Activated CD8-positive, alpha-beta memory T cell treated with anti-CD3 and anti-CD28 coated beads for 24 hours (primary cell): ENCODE measurements around the gene INCENP.

ENCODE experiments used
- DNase-seq: peaks from one replicate; pipeline ENCODE4 v3.0.0-alpha.2; 2020

INCENP gene

DNA sequence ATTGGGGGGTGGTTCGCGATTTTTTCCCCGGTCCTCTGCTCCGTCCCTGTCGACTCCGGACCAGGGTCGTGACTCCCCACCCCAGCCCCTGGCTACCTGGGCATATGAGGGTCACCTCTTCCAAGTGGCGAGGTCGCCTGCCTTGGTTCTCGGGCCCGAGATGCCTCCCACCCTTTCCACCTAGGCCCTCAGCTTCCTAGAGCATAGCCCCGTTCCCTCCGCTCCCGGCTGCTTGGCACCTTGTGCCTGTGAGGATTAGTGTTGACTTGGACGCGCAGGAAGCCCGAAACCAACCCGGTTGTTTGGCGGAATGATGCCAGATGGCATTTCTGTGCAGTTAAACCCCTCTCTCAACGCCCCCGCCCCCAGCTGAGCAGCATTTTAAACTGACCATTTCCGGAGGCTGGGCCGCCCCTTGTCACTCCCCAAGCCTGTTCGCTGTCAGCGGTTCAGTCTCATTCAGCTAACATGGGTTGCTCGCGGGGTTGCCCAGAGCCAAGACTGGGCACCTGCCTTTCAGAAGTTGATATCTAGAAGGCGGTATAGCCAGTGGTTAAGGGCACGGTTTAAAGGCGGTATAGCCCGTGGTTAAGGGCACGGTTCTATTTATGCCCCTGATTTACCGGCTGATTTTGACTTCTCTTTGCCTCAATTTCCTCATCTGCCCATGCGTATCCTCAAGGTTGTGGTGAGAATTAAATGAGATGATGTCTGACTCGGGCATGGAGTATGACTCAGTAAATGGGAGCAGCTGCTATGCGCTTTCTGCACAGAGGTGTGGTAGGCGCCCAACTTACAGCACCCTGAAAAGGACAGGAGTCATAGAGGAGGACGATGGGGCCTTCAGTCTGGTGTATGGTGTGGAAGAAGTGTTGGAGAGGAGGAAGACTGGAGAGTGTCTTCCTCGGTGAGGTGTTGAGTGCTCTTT lies 639 bp downstream of the INCENP start:
- DNase-seq = peak; percentile 66

DNA sequence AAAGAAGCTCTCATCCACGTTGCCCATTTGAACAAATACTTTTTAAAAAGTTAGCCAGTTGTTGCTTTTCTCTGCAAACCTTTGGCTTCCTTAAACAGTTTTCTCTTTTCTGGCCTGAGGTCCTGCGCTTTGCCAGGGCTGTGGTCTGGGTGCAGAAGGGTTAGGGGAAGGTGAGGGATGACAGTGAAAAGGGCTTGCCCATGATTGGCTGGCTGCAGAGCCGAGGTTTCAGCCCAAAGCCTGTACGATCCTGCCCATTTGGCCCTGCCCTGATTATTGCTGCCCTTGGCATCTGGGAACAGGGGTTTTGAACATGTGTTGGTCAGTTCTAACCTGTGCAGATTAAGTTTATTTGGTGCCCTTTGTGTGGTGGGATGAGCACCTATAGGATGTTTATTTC lies 1.5 kb downstream of the INCENP start:
- DNase-seq = no peak

DNA sequence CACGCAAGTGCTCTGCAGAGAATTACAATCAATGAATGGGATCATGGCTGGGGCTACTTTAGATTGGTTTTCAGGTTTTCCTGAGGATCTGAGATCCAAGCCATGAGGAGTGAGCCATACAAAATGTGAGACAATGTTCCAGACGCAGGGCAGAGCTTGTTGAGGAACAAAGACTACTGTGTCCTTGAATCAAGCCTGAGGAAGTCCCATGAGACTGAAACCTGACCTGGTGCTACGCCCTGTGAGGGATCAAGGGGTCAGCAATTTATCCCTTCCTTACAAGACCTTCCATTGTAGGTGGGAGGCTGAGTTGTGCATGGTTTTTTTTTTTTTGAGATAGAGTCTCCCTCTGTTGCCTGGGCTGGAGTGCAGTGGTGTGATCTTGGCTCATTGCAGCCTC lies 2.1 kb downstream of the INCENP start:
- DNase-seq = no peak

DNA sequence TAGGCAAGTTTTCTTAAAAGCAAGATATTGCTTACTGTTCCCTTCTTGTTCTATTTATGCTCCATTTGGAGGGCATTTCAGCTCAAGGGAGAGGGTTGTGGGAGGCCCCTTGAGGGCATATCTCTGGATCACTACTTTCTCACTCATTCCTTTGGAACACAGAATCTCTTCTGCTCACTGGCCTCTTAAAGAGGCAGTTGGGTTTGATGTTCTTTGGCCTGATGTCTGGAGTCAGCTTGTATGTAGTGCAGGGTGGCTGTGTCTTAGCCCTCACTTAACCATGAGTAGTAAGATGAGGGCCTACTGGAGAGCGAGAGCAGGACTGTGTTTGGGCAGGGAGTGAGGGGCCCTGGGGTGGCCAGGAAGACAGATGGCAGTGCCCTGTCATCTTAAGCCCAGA lies 3.6 kb downstream of the INCENP start:
- DNase-seq = no peak

DNA sequence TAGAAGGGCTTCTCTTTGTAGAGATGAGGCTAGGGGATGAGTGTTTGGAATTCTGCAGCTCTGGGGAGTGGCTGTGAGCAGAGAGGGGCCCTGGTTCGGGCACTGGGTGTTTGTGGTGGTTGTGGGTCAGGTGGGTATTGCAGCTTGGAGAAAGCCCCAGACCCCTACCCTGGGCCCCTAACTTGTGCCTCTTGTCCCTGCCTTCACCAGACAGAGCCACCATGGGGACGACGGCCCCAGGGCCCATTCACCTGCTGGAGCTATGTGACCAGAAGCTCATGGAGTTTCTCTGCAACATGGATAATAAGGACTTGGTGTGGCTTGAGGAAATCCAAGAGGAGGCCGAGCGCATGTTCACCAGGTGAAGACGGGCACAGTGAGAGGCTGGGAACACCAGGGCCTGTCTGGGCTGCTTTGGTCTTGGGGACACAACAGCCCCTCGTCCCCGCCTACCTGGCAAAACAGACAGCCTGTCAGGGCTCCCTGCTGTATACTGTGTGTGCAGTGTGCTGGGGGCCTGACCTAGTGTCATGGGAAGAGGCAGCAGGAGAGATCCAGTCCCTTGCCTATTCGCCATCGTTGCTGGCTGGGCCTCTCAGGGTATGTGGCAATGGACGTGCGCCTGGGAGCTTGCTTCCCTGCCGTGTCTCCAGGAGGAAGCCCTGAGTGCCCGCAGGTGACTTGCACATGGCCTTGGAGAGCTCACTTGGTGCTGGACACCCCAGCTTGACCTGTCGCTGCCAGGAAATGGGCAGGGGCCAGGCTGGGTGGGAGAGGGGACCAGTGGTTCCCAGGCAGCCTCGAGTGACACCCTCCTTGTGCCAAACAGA lies 4.3 kb downstream of the INCENP start:
- no peak for DNase-seq

DNA sequence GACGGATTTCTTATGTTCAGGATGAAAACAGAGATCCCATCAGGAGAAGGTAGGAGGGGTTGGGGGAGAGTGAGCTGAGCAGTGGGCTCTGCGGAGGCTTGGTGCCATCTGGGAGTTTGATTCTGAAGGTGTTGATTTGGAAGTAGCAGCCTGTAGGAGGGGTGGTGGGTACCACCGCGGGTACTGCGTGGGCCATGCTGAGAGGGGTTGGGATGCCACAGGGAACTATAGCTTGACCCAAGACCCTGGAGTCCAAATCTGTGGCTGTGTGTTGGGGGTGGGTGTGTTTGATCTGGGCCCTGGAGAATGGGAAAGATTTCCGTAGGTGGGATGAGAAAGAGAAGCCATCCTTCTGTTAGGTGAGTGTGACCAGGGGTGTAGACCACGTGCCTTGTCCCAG lies 5.0 kb downstream of the INCENP start:
- no peak for DNase-seq

DNA sequence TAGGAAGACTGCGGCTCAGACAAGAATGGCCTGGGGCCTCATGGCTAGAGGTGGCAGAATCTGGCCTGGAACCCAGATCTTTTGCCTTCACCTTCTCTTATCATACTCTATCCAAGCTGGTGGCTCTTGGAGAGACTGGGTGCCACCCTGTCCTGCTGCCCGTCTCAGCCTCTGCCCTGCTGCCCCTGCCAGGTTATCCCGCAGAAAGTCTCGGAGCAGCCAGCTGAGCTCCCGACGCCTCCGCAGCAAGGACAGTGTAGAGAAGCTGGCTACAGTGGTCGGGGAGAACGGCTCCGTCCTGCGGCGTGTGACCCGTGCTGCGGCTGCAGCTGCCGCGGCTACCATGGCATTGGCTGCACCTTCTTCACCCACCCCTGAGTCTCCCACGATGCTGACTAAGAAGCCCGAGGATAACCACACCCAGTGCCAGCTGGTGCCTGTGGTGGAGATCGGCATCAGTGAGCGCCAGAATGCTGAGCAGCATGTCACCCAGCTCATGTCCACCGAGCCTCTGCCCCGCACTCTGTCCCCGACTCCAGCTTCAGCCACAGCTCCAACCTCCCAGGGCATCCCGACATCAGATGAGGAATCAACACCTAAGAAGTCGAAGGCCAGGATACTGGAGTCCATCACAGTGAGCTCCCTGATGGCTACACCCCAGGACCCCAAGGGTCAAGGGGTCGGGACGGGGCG lies 5.9 kb downstream of the INCENP start:
- no peak for DNase-seq

DNA sequence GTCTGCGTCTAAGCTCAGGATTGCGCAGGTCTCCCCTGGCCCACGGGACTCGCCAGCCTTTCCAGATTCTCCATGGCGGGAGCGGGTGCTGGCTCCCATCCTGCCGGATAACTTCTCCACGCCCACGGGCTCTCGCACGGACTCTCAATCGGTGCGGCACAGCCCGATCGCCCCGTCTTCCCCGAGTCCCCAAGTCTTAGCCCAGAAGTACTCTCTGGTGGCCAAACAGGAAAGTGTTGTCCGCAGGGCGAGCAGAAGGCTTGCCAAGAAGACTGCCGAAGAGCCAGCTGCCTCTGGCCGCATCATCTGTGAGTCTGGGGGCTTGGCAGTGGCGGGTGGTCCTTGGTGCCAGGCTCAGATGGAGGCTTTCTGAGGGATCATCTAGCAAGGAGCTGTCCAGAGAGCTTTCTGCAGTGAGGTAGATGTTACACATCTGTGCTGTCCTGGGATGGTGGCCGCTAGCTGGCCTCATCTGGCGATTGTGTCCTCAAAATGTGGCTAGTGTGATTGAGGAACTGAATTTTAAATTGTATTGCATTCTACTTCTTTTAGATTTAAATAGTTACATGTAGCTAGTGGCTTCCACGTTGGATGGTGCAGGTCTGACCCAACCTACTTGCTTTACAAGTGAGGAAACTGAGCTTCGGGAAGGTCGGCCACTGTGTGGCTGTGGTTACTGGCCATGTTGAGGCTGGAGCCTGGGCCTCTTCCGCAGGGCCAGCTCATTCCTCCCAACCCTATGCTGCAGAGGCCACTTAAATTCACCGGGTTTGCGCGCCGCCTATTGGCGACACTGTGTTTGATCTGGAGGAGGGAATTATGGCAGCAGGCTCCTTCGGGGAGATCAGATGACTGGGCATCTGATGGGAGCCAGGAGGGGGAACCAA lies 6.7 kb downstream of the INCENP start:
- no peak for DNase-seq

DNA sequence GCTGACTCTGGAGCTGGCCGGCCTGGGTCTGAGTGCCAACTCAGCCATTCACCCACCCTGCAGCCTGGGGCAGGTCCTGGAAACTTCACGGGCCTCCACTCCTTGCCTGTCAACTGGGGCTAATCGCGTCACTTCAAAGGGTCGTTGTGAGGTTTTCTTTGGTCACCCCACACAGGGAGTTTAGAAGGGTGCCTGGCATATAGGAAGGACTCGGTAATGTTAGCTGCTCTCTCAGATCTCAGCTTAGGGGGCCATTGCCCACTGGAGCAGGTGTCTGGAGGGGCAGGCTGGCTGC lies 7.3 kb downstream of the INCENP start:
- no peak for DNase-seq

DNA sequence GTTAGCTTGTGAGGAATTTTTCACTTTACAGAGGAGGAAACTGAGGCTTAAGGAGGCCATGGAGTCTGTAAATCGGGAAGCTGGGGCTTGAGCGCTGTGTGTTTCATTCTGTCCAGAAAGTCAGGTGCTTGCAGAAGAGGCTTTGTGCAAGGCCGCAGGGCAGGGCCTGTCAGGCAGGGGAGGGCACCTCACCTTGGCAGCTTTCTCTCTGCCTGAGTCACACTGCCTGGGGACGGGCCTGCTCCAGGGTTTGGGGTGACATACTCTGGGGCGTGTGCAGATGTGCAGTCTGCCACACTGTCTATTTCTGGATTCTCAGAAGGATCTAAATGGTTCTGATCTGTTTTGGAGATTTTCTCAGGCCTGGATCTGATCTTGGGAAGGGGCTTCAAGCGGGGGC lies 8.4 kb downstream of the INCENP start:
- no peak for DNase-seq

DNA sequence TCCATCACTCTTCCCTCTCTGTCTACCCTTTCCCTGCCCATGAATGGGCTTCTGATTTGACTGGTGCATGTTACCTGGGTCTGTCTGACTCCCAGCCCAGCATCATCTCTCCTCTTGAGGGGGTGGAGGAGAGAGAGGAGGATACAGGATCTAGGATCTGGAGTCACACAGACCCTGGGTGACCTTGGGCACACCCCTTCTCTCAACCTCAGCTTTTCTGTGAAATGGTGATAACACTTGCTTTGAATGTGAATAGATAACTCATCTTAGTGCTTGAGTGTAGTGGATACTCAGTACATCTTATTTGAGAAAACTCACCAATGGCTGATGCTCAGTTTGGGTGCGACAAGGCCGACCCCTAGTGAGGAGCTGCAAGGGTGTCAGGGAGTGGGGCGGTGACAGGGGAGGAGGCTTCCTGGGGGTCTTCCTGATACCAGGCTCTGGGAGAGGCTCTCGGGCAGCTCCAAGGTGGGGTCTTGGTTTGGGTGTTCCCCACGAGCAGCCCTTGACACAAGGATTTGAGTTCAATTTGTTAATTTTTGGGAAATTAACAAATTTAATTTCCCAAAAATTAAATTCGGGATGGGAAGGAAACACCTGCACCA lies 9.0 kb downstream of the INCENP start:
- no peak for DNase-seq

DNA sequence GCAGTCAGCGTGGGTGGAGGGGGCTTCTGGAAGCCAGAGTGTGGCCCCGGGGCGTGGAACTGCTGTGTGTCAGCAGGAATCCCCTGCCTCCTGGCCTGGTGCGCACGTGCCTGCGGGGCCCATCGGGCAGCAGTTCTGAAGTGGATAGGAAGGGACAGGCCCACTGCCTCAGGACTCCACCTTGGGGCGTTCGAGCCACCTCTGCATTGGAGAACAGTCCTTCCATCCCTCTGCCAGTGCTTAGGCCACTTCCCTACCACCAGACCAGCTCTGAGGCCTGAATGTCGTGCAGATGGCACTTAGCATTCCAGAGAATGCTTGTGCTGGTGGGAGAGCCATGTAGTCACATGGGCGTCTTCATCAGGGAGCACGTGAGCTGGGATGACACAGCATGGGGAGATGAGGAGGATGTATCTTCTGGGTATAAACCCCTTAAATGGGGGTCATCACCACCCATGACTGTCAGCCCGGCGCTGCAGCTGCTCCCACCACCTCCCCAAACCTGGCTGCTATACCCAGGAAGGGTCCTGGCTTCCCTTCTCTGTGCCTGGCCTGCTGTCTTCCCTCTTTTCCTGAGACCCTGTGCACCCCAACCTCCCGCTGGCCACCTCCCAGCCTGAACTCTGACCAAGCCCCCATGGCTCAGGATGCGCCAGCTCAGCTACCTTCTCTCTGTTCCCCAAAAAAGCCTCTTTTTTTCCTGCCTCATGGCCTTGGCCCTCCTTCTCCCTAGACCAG lies 9.7 kb downstream of the INCENP start:
- DNase-seq = no peak

DNA sequence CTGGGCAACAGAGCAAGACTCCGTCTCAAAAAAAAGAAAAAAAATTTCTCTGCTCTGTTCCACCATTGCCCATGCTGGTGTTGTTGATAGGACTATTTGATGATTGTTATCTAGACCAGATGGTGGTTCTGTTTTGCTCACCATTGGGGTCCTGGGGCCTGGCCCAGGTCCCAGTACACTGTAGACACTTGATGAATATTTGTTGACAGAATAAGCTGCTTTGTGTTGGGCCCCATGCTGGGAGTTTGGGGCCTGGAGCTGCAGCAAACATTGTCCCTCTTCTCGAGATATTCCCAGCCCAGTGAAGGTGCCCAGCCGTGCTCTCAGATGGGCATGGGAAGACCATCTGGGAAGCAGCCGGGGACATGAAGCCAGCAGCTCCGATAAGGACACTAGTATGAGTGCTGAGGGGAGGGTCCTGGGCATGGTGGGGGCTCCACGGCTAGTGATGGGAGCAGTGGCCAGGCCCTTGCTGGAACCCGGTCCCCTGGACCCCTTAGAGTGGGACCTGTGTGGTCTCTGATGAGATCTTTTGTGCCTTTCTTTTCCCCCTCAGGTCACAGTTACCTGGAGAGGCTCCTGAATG lies 13.6 kb downstream of the INCENP start:
- no peak for DNase-seq

DNA sequence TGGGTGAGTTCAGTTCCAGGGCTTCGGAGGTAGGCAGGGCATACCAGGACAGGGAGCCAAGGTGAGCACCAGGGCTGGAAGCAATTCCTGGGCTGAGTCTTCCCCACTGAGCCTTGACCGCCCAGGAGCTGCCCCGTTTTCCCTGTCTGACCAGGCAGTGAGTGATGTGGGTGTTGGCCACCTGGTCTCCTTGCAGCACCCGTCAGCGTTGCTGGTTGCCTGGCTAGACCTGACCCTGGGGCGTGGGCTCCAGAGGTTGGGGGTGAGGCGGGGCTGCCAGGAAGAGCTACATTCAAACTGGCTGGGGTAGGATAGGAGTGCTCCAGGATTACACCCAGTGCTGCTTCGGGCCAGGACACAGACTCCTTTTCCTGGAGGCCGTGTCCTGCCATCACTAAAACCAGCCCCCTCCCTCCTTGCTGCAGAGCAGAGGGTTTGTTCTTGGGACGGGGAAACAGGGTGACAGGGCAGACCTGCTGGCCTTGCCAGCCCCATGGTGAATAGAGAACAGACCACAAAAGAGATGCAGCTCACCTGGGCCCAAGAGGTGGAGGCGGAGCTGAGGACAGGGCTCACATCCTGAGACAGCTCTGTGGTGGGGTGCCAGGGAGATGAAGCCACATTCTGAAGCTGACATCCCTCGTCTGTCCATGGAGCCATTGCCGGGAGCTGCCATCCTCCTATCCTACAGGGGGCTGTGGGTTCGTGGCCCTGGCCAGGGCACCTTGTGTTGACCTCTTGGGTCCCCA lies 14.2 kb downstream of the INCENP start:
- DNase-seq = no peak

DNA sequence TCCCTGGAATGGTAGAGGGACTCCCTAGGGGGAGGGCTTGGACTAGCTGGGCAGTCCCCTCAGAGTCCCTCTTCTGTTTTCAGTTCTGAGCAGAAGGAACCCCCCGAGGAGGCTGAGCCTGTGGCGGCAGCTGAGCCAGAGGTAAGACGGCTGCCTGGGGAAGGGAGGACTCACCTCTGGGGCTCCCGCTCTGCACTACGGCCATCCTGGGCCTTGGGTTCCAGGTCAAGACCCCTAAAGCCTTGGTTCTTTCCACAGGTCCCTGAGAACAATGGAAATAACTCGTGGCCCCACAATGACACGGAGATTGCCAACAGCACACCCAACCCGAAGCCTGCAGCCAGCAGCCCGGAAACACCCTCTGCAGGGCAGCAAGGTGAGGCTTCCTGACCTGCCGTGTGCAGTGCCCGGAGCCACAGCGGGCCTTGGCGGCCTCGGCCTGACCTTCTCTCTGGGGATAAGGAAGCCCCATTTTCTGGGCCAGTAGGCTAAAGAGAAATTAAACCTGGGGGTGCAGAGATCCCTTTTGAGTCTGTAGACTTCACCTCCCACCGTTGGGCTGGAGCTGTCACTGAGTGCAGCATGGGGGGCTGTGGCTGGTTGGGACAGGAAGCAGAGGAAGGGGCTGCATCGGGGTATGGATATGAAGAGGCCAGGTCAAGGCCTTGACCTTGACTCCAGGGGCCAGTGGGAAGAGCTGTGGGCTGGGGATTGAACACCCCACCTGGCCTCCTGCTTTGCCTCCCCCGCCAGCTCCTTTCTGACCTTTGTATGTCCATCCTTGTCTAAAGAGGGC lies 15.0 kb downstream of the INCENP start:
- DNase-seq = no peak

DNA sequence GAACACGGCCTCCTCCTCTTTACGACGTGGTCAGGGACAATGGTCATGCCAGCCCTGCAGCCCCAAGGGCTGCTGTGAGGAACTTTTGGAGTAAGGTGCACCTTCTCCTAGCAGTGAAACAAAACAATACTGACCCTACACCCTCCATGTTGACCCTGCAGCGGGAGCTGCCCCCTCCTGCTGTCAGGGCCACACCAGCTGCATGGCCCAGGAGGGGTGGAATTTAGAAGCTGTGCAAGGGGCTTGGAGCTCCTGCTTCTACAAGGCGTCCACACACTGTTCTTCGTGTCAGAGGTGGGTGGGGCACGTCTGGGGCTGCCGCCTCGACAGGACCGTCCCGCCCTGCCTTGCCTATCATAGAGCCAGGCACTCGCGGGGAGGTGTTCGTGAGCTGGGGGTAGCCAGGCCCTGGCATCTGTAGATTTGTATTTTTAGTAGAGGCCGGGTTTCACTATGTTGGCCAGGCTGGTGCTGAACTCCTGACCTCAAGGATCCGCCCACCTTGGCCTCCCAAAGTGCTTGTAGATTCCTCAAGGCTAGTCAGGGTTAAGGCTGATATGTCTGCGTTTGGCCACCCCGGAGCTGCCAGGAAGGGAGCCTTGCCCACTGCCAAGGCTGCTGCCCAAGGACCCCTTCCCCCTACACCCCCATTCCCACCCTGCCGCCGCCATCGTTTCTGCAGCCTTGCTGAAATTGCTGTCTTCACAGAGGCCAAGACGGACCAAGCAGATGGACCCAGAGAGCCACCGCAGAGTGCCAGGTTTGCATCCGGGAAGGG lies 15.9 kb downstream of the INCENP start:
- DNase-seq = no peak

DNA sequence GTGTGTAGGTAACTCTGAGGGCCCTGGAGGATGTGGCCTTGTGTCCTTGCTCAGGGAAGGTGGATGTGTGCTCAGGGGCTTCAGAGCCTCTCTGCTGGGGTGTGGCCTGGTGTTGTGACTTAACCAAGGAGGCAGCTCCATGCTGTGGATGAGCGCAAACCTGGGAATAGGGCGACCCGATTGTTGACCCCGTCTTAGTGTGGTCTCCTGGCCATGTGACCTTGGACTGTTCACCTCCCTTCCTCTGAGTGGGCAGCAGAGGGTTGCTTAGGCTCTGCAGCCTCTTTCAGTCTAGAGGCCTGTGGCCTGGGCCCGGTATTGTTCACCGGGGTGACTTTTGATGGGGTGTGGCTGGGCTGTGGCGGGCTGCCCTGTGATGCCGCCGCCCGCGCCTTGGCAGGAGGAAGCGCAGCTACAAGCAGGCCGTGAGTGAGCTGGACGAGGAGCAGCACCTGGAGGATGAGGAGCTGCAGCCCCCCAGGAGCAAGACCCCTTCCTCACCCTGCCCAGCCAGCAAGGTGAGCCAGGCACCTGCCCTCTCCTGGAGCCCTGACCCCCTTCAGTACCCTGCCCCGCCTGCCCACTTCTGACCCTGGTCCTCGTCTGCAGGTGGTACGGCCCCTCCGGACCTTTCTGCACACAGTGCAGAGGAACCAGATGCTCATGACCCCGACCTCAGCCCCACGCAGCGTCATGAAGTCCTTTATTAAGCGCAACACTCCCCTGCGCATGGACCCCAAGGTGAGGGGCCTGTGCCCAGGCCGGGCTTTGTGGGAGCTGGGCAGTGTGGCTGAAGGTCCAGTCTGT lies 16.7 kb downstream of the INCENP start:
- peak; percentile 38 for DNase-seq
